ENCODE results near the gene PSTPIP2. TPM values are rescaled to one million over a fixed set of nuclear protein-coding genes. Genes with fewer than 3 reads are reported as not detected.

PSTPIP2 gene
- total and polyA plus RNA-seq, 2 donors (not counting 3 experiments of a cell fraction or from before 2014, with no cell fraction given): 1.6 to 4.9 TPM

DNA sequence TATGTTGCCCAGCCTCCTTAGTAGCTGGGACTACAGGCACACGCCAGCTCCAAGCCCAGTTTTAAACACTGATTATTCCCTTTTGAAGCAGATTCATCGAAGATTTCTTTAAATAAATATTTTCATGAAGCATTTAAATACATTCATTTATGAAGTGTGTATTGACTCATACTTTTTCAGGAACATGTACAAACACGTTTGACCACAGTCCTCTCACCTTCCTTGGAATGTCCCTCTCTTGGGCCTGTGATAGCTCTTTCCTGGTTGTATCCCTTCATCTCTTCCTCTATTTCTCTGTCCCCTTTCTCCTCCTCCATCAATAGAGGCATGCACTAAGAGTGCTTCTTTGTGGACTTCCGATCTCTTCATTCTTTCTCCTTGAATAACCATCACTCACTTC, 2.5 kb downstream of the PSTPIP2 start:
- Histone ChIP-seq H3K79me2 (ENCODE audit: control insufficient read depth, insufficient read depth, low read length) (no peaks in the 10 kb centered on the region), H3K9me3 (replicated peaks; ENCODE audit: control insufficient read depth, insufficient read depth, low read length) (no peaks in the 10 kb centered on the region), H3K4me2 (ENCODE audit: insufficient read depth, low read length) (no peak overlapping the region), H3K4me1 (ENCODE audit: control insufficient read depth, extremely low read depth, insufficient read depth, low read length) (peaks cover 9% of the 10 kb centered on the region), H3K4me3 (replicated peaks in 1 of 3; ENCODE audit: insufficient read depth in 1 of 3, low read depth in 1 of 3, low read length in 3 of 3) (no peak overlapping the region), H3K36me3 (ENCODE audit: control insufficient read depth in 2 of 2, extremely low read depth in 1 of 2, insufficient read depth in 2 of 2, low read length in 2 of 2) (no peaks in the 10 kb centered on the region), H3K27ac (ENCODE audit: insufficient read depth, low read depth, low read length) (no peak overlapping the region), H2AFZ (ENCODE audit: low read depth, low read length) (no peak overlapping the region), H3K9me1 (replicated peaks; ENCODE audit: control insufficient read depth, extremely low read depth, insufficient read depth, low read length) (no peaks in the 10 kb centered on the region), H4K20me1 (replicated peaks; ENCODE audit: control insufficient read depth, extremely low read depth, insufficient read depth, low read length) (no peaks in the 10 kb centered on the region), H3K27me3 (ENCODE audit: control insufficient read depth in 2 of 2, insufficient read depth in 2 of 2, low read length in 2 of 2) (no peaks in the 10 kb centered on the region), H3K9ac (replicated peaks; ENCODE audit: extremely low read depth, insufficient read depth, low read length) (no peak overlapping the region)
- no TSS peak for BruUV-seq (replicated peaks)
- POLR2A ChIA-PET: no interaction called here
- CTCF ChIA-PET: interaction anchor here (1.0 to 1.6 kb wide), 2 partner anchors 9 to 190 kb away, joined by 4 to 7 read pairs; no protein-coding TSS in a partner anchor
- FAIRE-seq (no peak), DNase-seq (ENCODE audit: low read depth, low spot score) (no peak)
- intact Hi-C loops (cut with micrococcal nuclease): loop anchor here (10.0 kb wide), 1 partner anchor 55 kb away; no protein-coding TSS in a partner anchor
- dilution Hi-C loops (cut with MboI; ENCODE audit: extremely low pct_ligation_motif_present, low sequenced_read_pairs): no loop called here
- no peak for TF ChIP-seq EZH2 (IDR thresholded peaks at IDR 0.05; ENCODE audit: borderline replicate concordance, low read depth, low read length, severe bottlenecking)
- no peak for TF ChIP-seq POLR2A (IDR thresholded peaks at IDR 0.05; ENCODE audit: low read depth, low read length)
- no peak for TF ChIP-seq GATA2 (IDR thresholded peaks at IDR 0.05; ENCODE audit: insufficient read depth, insufficient read length, low read depth, low read length)
- TF ChIP-seq JUN (IDR thresholded peaks at IDR 0.05; ENCODE audit: borderline replicate concordance, insufficient read depth, insufficient read length, low read depth): no peak
- TF ChIP-seq POLR2AphosphoS5 (IDR thresholded peaks at IDR 0.05; ENCODE audit: insufficient read depth, low read depth, low read length): no peak
- TF ChIP-seq FOS (IDR thresholded peaks at IDR 0.05; ENCODE audit: borderline replicate concordance, insufficient read depth, low read length): no peak
- TF ChIP-seq, protein P1, sequence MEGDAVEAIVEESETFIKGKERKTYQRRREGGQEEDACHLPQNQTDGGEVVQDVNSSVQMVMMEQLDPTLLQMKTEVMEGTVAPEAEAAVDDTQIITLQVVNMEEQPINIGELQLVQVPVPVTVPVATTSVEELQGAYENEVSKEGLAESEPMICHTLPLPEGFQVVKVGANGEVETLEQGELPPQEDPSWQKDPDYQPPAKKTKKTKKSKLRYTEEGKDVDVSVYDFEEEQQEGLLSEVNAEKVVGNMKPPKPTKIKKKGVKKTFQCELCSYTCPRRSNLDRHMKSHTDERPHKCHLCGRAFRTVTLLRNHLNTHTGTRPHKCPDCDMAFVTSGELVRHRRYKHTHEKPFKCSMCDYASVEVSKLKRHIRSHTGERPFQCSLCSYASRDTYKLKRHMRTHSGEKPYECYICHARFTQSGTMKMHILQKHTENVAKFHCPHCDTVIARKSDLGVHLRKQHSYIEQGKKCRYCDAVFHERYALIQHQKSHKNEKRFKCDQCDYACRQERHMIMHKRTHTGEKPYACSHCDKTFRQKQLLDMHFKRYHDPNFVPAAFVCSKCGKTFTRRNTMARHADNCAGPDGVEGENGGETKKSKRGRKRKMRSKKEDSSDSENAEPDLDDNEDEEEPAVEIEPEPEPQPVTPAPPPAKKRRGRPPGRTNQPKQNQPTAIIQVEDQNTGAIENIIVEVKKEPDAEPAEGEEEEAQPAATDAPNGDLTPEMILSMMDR (IDR thresholded peaks at IDR 0.05; ENCODE audit: extremely low read depth in 1 of 2, insufficient read depth in 1 of 2, low read depth in 1 of 2, low read length in 2 of 2): no peak
- TF ChIP-seq, protein P2, sequence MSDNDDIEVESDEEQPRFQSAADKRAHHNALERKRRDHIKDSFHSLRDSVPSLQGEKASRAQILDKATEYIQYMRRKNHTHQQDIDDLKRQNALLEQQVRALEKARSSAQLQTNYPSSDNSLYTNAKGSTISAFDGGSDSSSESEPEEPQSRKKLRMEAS (IDR thresholded peaks at IDR 0.05; ENCODE audit: insufficient read depth, insufficient read length): no peak
- no peak for TF ChIP-seq MYC (IDR thresholded peaks at IDR 0.05; ENCODE audit: low read depth, low read length)

Data from endothelial cell of umbilical vein (primary cell).